ENCODE data around the gene UXT. TPM values are rescaled to one million over a fixed set of nuclear protein-coding genes. Genes with fewer than 3 reads are reported as not detected.

Gene UXT
- polyA plus RNA-seq, 1 of the 3 experiments (the other 2 are of a cell fraction), result 205 TPM

DNA sequence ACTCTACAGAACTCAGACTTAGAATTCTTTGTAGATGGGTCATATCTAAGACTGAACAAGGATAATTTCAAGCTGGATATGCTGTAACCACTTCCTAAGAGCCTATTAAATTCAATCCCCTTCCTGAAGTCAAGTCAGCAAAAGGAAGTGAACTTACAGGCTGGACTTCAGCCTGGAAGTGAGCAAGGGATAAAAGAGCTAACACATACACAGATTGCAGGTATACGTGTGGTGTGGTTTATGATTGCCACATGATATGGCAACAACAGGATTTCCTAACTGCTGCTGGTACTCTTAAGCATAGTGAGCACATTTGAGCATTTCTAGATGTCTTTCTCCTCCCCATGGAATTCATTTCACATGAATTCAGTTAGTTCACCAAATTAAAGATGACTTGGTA is 38.2 kb upstream of the UXT start:
- WGBS (ENCODE audit: low lambda C conversion rate), result 0% methylated on average over 1 of the region's 1 CpG
- ChIA-PET POLR2A (no interaction called here), CTCF (no interaction called here)
- H3K4me2 ChIP-seq, result no peak overlapping the region
- H3K36me3 ChIP-seq (replicated peaks in 1 of 2; ENCODE audit: control insufficient read depth in 1 of 2, insufficient read depth in 2 of 2, low read length in 1 of 2), result no peaks in the 10 kb centered on the region
- H3F3A ChIP-seq (replicated peaks; ENCODE audit: insufficient read depth), result no peaks in the 10 kb centered on the region
- no peak for DNase-seq
- no peak overlapping the region for H3K4me3 ChIP-seq (ENCODE audit: low read depth in 2 of 2, low read length in 1 of 2)
- H4K20me1 ChIP-seq (ENCODE audit: insufficient read depth), result no peaks in the 10 kb centered on the region
- H3K79me2 ChIP-seq (ENCODE audit: insufficient read depth), result no peaks in the 10 kb centered on the region
- no peak overlapping the region for H2AFZ ChIP-seq (ENCODE audit: low read depth)
- H3K4me1 ChIP-seq (ENCODE audit: control insufficient read depth in 1 of 2, insufficient read depth in 2 of 2, low read depth in 1 of 2, low read length in 1 of 2), result no peaks in the 10 kb centered on the region
- no peaks in the 10 kb centered on the region for H3K9me3 ChIP-seq
- H3K27ac ChIP-seq (ENCODE audit: low read depth in 2 of 2, low read length in 1 of 2), result no peak overlapping the region
- H3K27me3 ChIP-seq (ENCODE audit: insufficient read depth), result peaks cover 11% of the 10 kb centered on the region; the same call in 1 of the 2 replicates
- TF ChIP-seq, protein P1, sequence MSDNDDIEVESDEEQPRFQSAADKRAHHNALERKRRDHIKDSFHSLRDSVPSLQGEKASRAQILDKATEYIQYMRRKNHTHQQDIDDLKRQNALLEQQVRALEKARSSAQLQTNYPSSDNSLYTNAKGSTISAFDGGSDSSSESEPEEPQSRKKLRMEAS (IDR thresholded peaks at IDR 0.05; ENCODE audit: low read depth), result no peak
- TF ChIP-seq, protein P2, sequence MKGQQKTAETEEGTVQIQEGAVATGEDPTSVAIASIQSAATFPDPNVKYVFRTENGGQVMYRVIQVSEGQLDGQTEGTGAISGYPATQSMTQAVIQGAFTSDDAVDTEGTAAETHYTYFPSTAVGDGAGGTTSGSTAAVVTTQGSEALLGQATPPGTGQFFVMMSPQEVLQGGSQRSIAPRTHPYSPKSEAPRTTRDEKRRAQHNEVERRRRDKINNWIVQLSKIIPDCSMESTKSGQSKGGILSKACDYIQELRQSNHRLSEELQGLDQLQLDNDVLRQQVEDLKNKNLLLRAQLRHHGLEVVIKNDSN (IDR thresholded peaks at IDR 0.05; ENCODE audit: borderline replicate concordance, low read depth), result no peak
- no peak overlapping the region for H3K9ac ChIP-seq
- no peaks in the 10 kb centered on the region for H3K9me2 ChIP-seq

DNA sequence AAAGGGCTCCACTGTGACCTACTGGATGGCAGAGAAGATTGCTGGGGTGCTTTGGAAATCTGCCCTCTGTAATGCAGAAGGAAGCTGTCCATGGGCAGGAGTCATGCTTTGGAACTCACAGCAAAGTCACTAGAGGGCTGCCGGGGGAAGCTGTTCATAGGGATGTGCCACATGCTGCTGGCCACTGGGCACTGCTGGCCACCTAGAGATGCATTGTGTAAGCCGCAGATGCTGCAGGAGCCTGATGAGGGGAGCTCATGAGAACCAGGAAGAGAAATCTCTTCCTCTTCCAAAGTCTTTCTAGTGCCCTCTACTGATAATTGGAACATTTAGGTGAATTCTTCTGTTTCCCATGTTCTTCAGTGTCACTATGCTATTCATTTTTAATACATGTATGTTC is 31.2 kb upstream of the UXT start:
- Histone ChIP-seq H3K27ac (ENCODE audit: low read depth in 2 of 2, low read length in 1 of 2) (no peak overlapping the region), H3K9me2 (no peaks in the 10 kb centered on the region), H3K4me2 (no peak overlapping the region), H3K4me1 (ENCODE audit: control insufficient read depth in 1 of 2, insufficient read depth in 2 of 2, low read depth in 1 of 2, low read length in 1 of 2) (no peaks in the 10 kb centered on the region), H3K36me3 (replicated peaks in 1 of 2; ENCODE audit: control insufficient read depth in 1 of 2, insufficient read depth in 2 of 2, low read length in 1 of 2) (no peaks in the 10 kb centered on the region), H3F3A (replicated peaks; ENCODE audit: insufficient read depth) (no peaks in the 10 kb centered on the region), H3K79me2 (ENCODE audit: insufficient read depth) (no peaks in the 10 kb centered on the region), H3K9me3 (no peaks in the 10 kb centered on the region), H3K27me3 (ENCODE audit: insufficient read depth) (no peaks in the 10 kb centered on the region; the same call in 1 of the 2 replicates), H3K9ac (no peak overlapping the region), H2AFZ (ENCODE audit: low read depth) (no peak overlapping the region), H3K4me3 (ENCODE audit: low read depth in 2 of 2, low read length in 1 of 2) (no peak overlapping the region), H4K20me1 (ENCODE audit: insufficient read depth) (no peaks in the 10 kb centered on the region)
- no peak for DNase-seq
- ChIA-PET POLR2A (no interaction called here), CTCF (interaction anchor here (1.6 kb wide), 1 partner anchor 15 kb away, joined by 4 read pairs; no protein-coding TSS in a partner anchor)
- no CpG with 5 or more reads among the region's 2 CpGs for WGBS (ENCODE audit: low lambda C conversion rate)
- TF ChIP-seq, protein P3, sequence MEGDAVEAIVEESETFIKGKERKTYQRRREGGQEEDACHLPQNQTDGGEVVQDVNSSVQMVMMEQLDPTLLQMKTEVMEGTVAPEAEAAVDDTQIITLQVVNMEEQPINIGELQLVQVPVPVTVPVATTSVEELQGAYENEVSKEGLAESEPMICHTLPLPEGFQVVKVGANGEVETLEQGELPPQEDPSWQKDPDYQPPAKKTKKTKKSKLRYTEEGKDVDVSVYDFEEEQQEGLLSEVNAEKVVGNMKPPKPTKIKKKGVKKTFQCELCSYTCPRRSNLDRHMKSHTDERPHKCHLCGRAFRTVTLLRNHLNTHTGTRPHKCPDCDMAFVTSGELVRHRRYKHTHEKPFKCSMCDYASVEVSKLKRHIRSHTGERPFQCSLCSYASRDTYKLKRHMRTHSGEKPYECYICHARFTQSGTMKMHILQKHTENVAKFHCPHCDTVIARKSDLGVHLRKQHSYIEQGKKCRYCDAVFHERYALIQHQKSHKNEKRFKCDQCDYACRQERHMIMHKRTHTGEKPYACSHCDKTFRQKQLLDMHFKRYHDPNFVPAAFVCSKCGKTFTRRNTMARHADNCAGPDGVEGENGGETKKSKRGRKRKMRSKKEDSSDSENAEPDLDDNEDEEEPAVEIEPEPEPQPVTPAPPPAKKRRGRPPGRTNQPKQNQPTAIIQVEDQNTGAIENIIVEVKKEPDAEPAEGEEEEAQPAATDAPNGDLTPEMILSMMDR (IDR thresholded peaks at IDR 0.05), result no peak
- TF ChIP-seq, protein P1 (IDR thresholded peaks at IDR 0.05; ENCODE audit: low read depth), result no peak
- TF ChIP-seq RAD21 (IDR thresholded peaks at IDR 0.05; ENCODE audit: low read length), result no peak
- no peak for TF ChIP-seq MXI1 (IDR thresholded peaks at IDR 0.05; ENCODE audit: low read depth, low read length)
- TF ChIP-seq NRF1 (IDR thresholded peaks at IDR 0.05; ENCODE audit: low read depth, low read length), result no peak
- TF ChIP-seq YY1 (IDR thresholded peaks at IDR 0.05; ENCODE audit: low read depth), result no peak
- TF ChIP-seq, protein P4, sequence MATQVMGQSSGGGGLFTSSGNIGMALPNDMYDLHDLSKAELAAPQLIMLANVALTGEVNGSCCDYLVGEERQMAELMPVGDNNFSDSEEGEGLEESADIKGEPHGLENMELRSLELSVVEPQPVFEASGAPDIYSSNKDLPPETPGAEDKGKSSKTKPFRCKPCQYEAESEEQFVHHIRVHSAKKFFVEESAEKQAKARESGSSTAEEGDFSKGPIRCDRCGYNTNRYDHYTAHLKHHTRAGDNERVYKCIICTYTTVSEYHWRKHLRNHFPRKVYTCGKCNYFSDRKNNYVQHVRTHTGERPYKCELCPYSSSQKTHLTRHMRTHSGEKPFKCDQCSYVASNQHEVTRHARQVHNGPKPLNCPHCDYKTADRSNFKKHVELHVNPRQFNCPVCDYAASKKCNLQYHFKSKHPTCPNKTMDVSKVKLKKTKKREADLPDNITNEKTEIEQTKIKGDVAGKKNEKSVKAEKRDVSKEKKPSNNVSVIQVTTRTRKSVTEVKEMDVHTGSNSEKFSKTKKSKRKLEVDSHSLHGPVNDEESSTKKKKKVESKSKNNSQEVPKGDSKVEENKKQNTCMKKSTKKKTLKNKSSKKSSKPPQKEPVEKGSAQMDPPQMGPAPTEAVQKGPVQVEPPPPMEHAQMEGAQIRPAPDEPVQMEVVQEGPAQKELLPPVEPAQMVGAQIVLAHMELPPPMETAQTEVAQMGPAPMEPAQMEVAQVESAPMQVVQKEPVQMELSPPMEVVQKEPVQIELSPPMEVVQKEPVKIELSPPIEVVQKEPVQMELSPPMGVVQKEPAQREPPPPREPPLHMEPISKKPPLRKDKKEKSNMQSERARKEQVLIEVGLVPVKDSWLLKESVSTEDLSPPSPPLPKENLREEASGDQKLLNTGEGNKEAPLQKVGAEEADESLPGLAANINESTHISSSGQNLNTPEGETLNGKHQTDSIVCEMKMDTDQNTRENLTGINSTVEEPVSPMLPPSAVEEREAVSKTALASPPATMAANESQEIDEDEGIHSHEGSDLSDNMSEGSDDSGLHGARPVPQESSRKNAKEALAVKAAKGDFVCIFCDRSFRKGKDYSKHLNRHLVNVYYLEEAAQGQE (IDR thresholded peaks at IDR 0.05; ENCODE audit: low read depth, low read length), result no peak
- no peak for TF ChIP-seq TEAD4 (IDR thresholded peaks at IDR 0.05; ENCODE audit: borderline replicate concordance, insufficient read depth)
- no peak for TF ChIP-seq EZH2phosphoT487 (IDR thresholded peaks at IDR 0.05; ENCODE audit: borderline replicate concordance, low read depth)
- TF ChIP-seq SMC3 (IDR thresholded peaks at IDR 0.05; ENCODE audit: low read depth, low read length), result no peak
- TF ChIP-seq MEF2A (IDR thresholded peaks at IDR 0.05; ENCODE audit: borderline replicate concordance, low read depth), result no peak

Data from SK-N-SH (cell line).